Ascending aorta (tissue), 2 donors: ENCODE data around the gene CRIP3. TPM values are rescaled to one million over a fixed set of nuclear protein-coding genes. Genes with fewer than 3 reads are reported as not detected.

Source experiments
- DNase-seq, 2 donors: peaks; one replicate each; pipeline ENCODE4 v3.0.0-alpha.2; 2019; ENCODE audit warnings: low spot score in 2 of 2
- H3K27ac ChIP-seq, 2 donors: fragments of 200-600 bp; sonication (generic); one replicate each; pipeline ENCODE4 v1.5.1; 2016 to 2017; ENCODE audit warnings: mild to moderate bottlenecking in 1 of 2
- H3K27me3 ChIP-seq: fragments of 200-600 bp; sonication (generic); one replicate; pipeline ENCODE4 v1.5.1; 2017
- H3K36me3 ChIP-seq, 2 donors: fragments of 200-600 bp; sonication (generic); one replicate each; pipeline ENCODE4 v1.5.1; 2016
- H3K4me1 ChIP-seq, 2 donors: fragments of 200-600 bp; sonication (generic); one replicate each; pipeline ENCODE4 v1.5.1; 2016 to 2017; ENCODE audit warnings: mild to moderate bottlenecking in 1 of 2
- H3K4me3 ChIP-seq, 2 donors: fragments of 200-600 bp; sonication (generic); one replicate each; pipeline ENCODE4 v1.5.1; 2016 to 2017; ENCODE audit warnings: mild to moderate bottlenecking in 1 of 2
- H3K9me3 ChIP-seq, 2 donors: fragments of 200-600 bp; sonication (generic); one replicate each; pipeline ENCODE4 v1.5.1; 2016
- CTCF ChIP-seq, 3 experiments: fragments of 200-600 bp in 2 of 3; fragments of 450-650 bp in 1 of 3; sonication (generic) in 2 of 3; IDR thresholded peaks; one replicate each; pipeline ENCODE4 v1.5.1; 2016 to 2019; ENCODE audit warnings: antibody characterized with exemption in 3 of 3, mild to moderate bottlenecking in 1 of 3, moderate library complexity in 1 of 3
- intact Hi-C: fragments of 100-400 bp; cut with DNase I; formaldehyde crosslinking; loops from one replicate; pipeline ENCODE4 v1.15.1; 2023
- total RNA-seq: library from RNA; depleted of rRNA; stranded (reverse); fragments of >200 nt; gene quantifications from one replicate; pipeline ENCODE4 v1.1.0, GENCODE V29; 2016

Gene CRIP3
- total RNA-seq, 1 donor from 2014 or later: not detected

GRCh38 chr6:43299338-43300293 lies 9.0 kb downstream of the CRIP3 start:
- H3K9me3 ChIP-seq: no peaks in the 10 kb centered on the region
- no peaks in the 10 kb centered on the region for H3K4me1 ChIP-seq
- no peak overlapping the region for H3K4me3 ChIP-seq
- TF ChIP-seq CTCF (IDR thresholded peaks at IDR 0.05): no peak
- no peaks in the 10 kb centered on the region for H3K27me3 ChIP-seq
- no peaks in the 10 kb centered on the region for H3K36me3 ChIP-seq
- intact Hi-C loops: no loop called here
- no peak overlapping the region for H3K27ac ChIP-seq
- peak in 1 of 2 donors; percentile 56 for DNase-seq

GRCh38 chr6:43298565-43299337 lies 9.9 kb downstream of the CRIP3 start:
- TF ChIP-seq CTCF (IDR thresholded peaks at IDR 0.05): no peak
- Histone ChIP-seq H3K4me3 (no peak overlapping the region), H3K9me3 (no peaks in the 10 kb centered on the region), H3K27ac (no peak overlapping the region), H3K36me3 (no peaks in the 10 kb centered on the region), H3K27me3 (no peaks in the 10 kb centered on the region), H3K4me1 (no peaks in the 10 kb centered on the region)
- intact Hi-C loops: no loop called here
- DNase-seq: no peak

- no peak within 1 kb of the TSS for H3K4me3 ChIP-seq
- H3K27ac ChIP-seq: no peak within 1 kb of the TSS
- H3K27me3 ChIP-seq: no peaks in the 10 kb centered on the region
- no peaks in the 10 kb centered on the region for H3K9me3 ChIP-seq
- no peaks in the 10 kb centered on the region for H3K36me3 ChIP-seq
- no peak for TF ChIP-seq CTCF (IDR thresholded peaks at IDR 0.05)
- peak in 1 of 2 donors; percentile 33 for DNase-seq
- intact Hi-C loops: no loop called here
- no peaks in the 10 kb centered on the region for H3K4me1 ChIP-seq
Observed at GRCh38 chr6:43297644-43298564, 10.7 kb downstream of the CRIP3 start, which contains the start of gene SLC22A7. Gene SLC22A7 (plus strand): TSS chr6:43298260. CDS start chr6:43298359, 99 bp downstream.

GRCh38 chr6:43296780-43297497 lies 11.7 kb downstream of the CRIP3 start:
- peak in 1 of 2 donors; percentile 24 for DNase-seq
- intact Hi-C loops: no loop called here
- no peak for TF ChIP-seq CTCF (IDR thresholded peaks at IDR 0.05)

More at GRCh38 chr6:43296780-43297497, 11.7 kb downstream of the CRIP3 start:
- H3K27me3 ChIP-seq: no peaks in the 10 kb centered on the region
- no peaks in the 10 kb centered on the region for H3K36me3 ChIP-seq
- no peaks in the 10 kb centered on the region for H3K9me3 ChIP-seq
- no peaks in the 10 kb centered on the region for H3K4me1 ChIP-seq
- H3K4me3 ChIP-seq: no peak overlapping the region
- no peak overlapping the region for H3K27ac ChIP-seq
